Endothelial cell of umbilical vein (primary cell): Measurements from ENCODE around the gene CYB5R2. TPM values are rescaled to one million over a fixed set of nuclear protein-coding genes. Genes with fewer than 3 reads are reported as not detected.

Source experiments
- Bru-seq: library from RNA; stranded (reverse); fragments of 400-500 nt; gene quantifications from one replicate; lab custom pipeline; 2021; lab: Mats Ljungman, UMichigan
- BruChase-seq, 2 experiments: library from RNA; stranded (reverse); fragments of 400-500 nt; gene quantifications; one replicate each; lab custom pipeline; 2021; lab: Mats Ljungman, UMichigan
- BruUV-seq: library from RNA; stranded (reverse); fragments of 400-500 nt; replicated peaks from 2 replicates; lab custom pipeline; 2021; lab: Mats Ljungman, UMichigan
- CTCF ChIA-PET: fragments of 300-600, 350-600 bp; sonication (Branson Sonifier 250); formaldehyde crosslinking; loops from one replicate; lab custom pipeline; 2021; ENCODE audit warnings: antibody characterized with exemption, inconsistent platforms; lab: Charles Lee
- POLR2A ChIA-PET: fragments of 300-600, 350-600 bp; sonication (Branson Sonifier 250); formaldehyde crosslinking; loops from one replicate; lab custom pipeline; 2021; ENCODE audit warnings: antibody characterized with exemption, inconsistent platforms; lab: Charles Lee
- DNase-seq: peaks from one replicate; pipeline ENCODE4 v3.0.0-alpha.2; 2011; ENCODE audit warnings: low read depth, low spot score
- FAIRE-seq: peaks from 2 replicates; lab custom pipeline; 2011; peaks lifted over from hg19 to GRCh38; lab: Jason Lieb, UNC
- H2AFZ ChIP-seq: 2 replicates; pipeline ENCODE4 v1.6.0; 2012; ENCODE audit warnings: low read depth, low read length, control low read depth, inconsistent platforms
- H3K27ac ChIP-seq: 2 replicates; pipeline ENCODE4 v1.5.1; 2011; ENCODE audit warnings: low read depth, mild to moderate bottlenecking, control low read depth, low read length, moderate library complexity; ENCODE audit not compliant: insufficient read depth
- H3K27me3 ChIP-seq, 2 experiments: 2 replicates each; pipeline versions ENCODE4 v1.6.0 to v1.6.1; 2011; ENCODE audit warnings: low read length in 2 of 2, mixed read lengths in 1 of 2; ENCODE audit not compliant: control insufficient read depth in 2 of 2, insufficient read depth in 2 of 2
- H3K36me3 ChIP-seq, 2 experiments: 2 replicates in 1 of 2; 3 replicates in 1 of 2; pipeline ENCODE4 v1.5.1; 2011; ENCODE audit warnings: low read length in 2 of 2, mild to moderate bottlenecking in 1 of 2, moderate library complexity in 1 of 2; ENCODE audit not compliant: control insufficient read depth in 2 of 2, insufficient read depth in 2 of 2; ENCODE audit errors: extremely low read depth in 1 of 2
- H3K4me1 ChIP-seq: 3 replicates; pipeline ENCODE4 v1.5.1; 2011; ENCODE audit warnings: mild to moderate bottlenecking, low read length; ENCODE audit not compliant: control insufficient read depth, insufficient read depth; ENCODE audit errors: extremely low read depth
- H3K4me2 ChIP-seq: 2 replicates; pipeline ENCODE4 v1.6.1; 2011; ENCODE audit warnings: low read length, control low read depth, mixed read lengths; ENCODE audit not compliant: insufficient read depth
- H3K4me3 ChIP-seq, 3 experiments: fragments of 200-600 bp in 1 of 3; sonication (generic), shearing (Covaris generic) in 1 of 3; replicated peaks in 1 of 3; 2 replicates each; pipeline ENCODE4 v1.5.1; 2011 to 2016; ENCODE audit warnings: control low read depth in 3 of 3, low read length in 3 of 3, mild to moderate bottlenecking in 2 of 3, inconsistent platforms in 1 of 3, low read depth in 1 of 3, moderate library complexity in 1 of 3; ENCODE audit not compliant: insufficient read depth in 1 of 3
- H3K79me2 ChIP-seq: 2 replicates; pipeline ENCODE4 v1.6.0; 2012; ENCODE audit warnings: low read length, inconsistent platforms; ENCODE audit not compliant: control insufficient read depth, insufficient read depth
- H3K9ac ChIP-seq: replicated peaks from 2 replicates; pipeline ENCODE3; 2011; ENCODE audit warnings: low read length, control low read depth; ENCODE audit not compliant: insufficient read depth; ENCODE audit errors: extremely low read depth
- H3K9me1 ChIP-seq: replicated peaks from 3 replicates; pipeline ENCODE4 v1.6.0; 2011; ENCODE audit warnings: mild to moderate bottlenecking, low read length; ENCODE audit not compliant: control insufficient read depth, insufficient read depth; ENCODE audit errors: extremely low read depth
- H3K9me3 ChIP-seq: replicated peaks from 2 replicates; pipeline ENCODE4 v1.5.1; 2012; ENCODE audit warnings: low read length, inconsistent platforms; ENCODE audit not compliant: control insufficient read depth, insufficient read depth
- H4K20me1 ChIP-seq: replicated peaks from 2 replicates; pipeline ENCODE3; 2011; ENCODE audit warnings: mild to moderate bottlenecking, low read length; ENCODE audit not compliant: control insufficient read depth, insufficient read depth; ENCODE audit errors: extremely low read depth
- CTCF ChIP-seq, 2 donors: IDR thresholded peaks; 1 replicate in 1 of 2; 2 replicates in 1 of 2; pipeline ENCODE4 v1.5.1; 2011; ENCODE audit warnings: low read length in 2 of 2, mild to moderate bottlenecking in 2 of 2, moderate library complexity in 2 of 2, control low read depth in 1 of 2, inconsistent platforms in 1 of 2, low read depth in 1 of 2; ENCODE audit not compliant: insufficient read depth in 1 of 2; ENCODE audit errors: extremely low read depth in 1 of 2
- MAX ChIP-seq: IDR thresholded peaks from 2 replicates; pipeline ENCODE4 v1.6.1; 2011; ENCODE audit not compliant: insufficient read depth, insufficient read length
- dilution Hi-C: fragments of 300-500 bp; cut with MboI; formaldehyde crosslinking; loops from one replicate; pipeline ENCODE4 v1.15.0; 2019; ENCODE audit warnings: low sequenced_read_pairs; ENCODE audit not compliant: extremely low pct_ligation_motif_present
- intact Hi-C: fragments of 100-400 bp; cut with micrococcal nuclease; formaldehyde crosslinking; loops from one replicate; pipeline ENCODE4 v1.10.0; 2022
- long read RNA-seq: library from polyadenylated mRNA; stranded (forward); transcript quantifications from one replicate; pipeline ENCODE4 v2.0.0, GENCODE V29; 2021
- polyA minus RNA-seq, 3 experiments: library from RNA; depleted of rRNA, polyadenylated mRNA; stranded (reverse); fragments of >200 nt; gene quantifications; 1 replicate in 1 of 3; 2 replicates in 2 of 3; pipeline ENCODE4 v1.2.3, GENCODE V29; 2011
- polyA plus RNA-seq, 4 experiments: library from polyadenylated mRNA; depleted of rRNA in 3 of 4; stranded (reverse) in 3 of 4; unstranded in 1 of 4; fragments of >200 nt; gene quantifications; 2 replicates each; pipeline versions ENCODE4 v1.2.1 to v1.2.3, GENCODE V29; 2011 to 2012; ENCODE audit warnings: missing spikeins in 1 of 4
- total RNA-seq: library from RNA; stranded (reverse); gene quantifications from 2 replicates; pipeline ENCODE4 v1.2.3, GENCODE V29; 2021

The CYB5R2 gene
- total RNA-seq (4.2 and 4.8 TPM in 2 replicates), polyA plus RNA-seq (5.0 TPM in 2 replicates), polyA minus RNA-seq (2.8 and 5.6 TPM in 2 replicates), Bru-seq, nascent RNA (percentile 36 among the genes with signal in this experiment), BruChase-seq, experiment 1, labeled RNA remaining after a 6-hour chase (percentile 35 among the genes with signal in this experiment), BruChase-seq, experiment 2, labeled RNA remaining after a 2-hour chase (percentile 28 among the genes with signal in this experiment)
- polyA plus RNA-seq (2011; cell fraction: cytosol; rRNA removed) = 4.5 and 5.1 TPM in 2 replicates
- 7.5 and 8.9 TPM in 2 replicates for polyA plus RNA-seq (2011; cell fraction: nucleus; rRNA removed)
- 4.2 and 6.6 TPM in 2 replicates for polyA plus RNA-seq (2012)
- polyA minus RNA-seq (2011; cell fraction: cytosol; rRNA and poly(A)+ RNA removed) = not detected
- 0.34 and 1.4 TPM in 2 replicates for polyA minus RNA-seq (2011; cell fraction: nucleus; rRNA and poly(A)+ RNA removed)
- long read RNA-seq, partial matches to known transcripts = 0 of 5 reads
- long read RNA-seq, other reads (novel, unspliced or antisense) = 4 of 5 reads

- Histone ChIP-seq H3K27ac (no peak within 1 kb of the TSS), H3K79me2 (no peaks in the 10 kb centered on the region), H3K9ac (no peak within 1 kb of the TSS), H2AFZ (peak within 1 kb of the TSS; percentile 89), H3K9me3 (no peaks in the 10 kb centered on the region), H3K36me3 (no peaks in the 10 kb centered on the region), H4K20me1 (no peaks in the 10 kb centered on the region), H3K27me3 (peaks cover 0 to 4% of the 10 kb centered on the region in 2 experiments), H3K4me2 (peak within 1 kb of the TSS; percentile 51), H3K4me3 (peak within 1 kb of the TSS; percentile 25 to 44 (median 32)), H3K9me1 (no peaks in the 10 kb centered on the region), H3K4me1 (peaks cover 4% of the 10 kb centered on the region)
- no TSS peak for BruUV-seq
- intact Hi-C loops (loop anchor here (1.0 to 5.0 kb wide), 2 partner anchors 160 to 314 kb away; partner anchors contain the start of genes EIF3F and PPFIBP2), dilution Hi-C loops (no loop called here)
- peak; percentile 33 for FAIRE-seq
- TF ChIP-seq CTCF (IDR thresholded peaks at IDR 0.05; ENCODE audit: extremely low read depth in 1 of 2, insufficient read depth in 1 of 2, low read depth in 1 of 2, low read length in 2 of 2) (no peak), MAX (no peak)
- ChIA-PET CTCF (interaction anchor here (1.4 to 9.7 kb wide), 4 partner anchors 8 to 99 kb away, joined by 3 to 225 read pairs (median 6); no protein-coding TSS in a partner anchor), POLR2A (no interaction called here)
- DNase-seq = peak; percentile 15
Observed at GRCh38 chr11:7672960-7673723, at the start of gene CYB5R2. Gene CYB5R2 (minus strand): TSS chr11:7673500. CDS start chr11:7672825, 675 bp downstream.
